Stimulated activated CD8-positive, alpha-beta memory T cell treated with anti-CD3 and anti-CD28 coated beads, Interleukin-15, amount 100 ng/mL, for 48 hours (primary cell): ENCODE measurements around the gene AGTRAP.

Experiments used
- DNase-seq, 2 donors: peaks; one replicate each; pipeline ENCODE4 v3.0.0-alpha.2; 2020; ENCODE audit warnings: low read depth in 2 of 2

Gene AGTRAP

GRCh38 chr1:11735854-11736745, at the start of gene AGTRAP:
Gene AGTRAP, plus strand, starts transcription at chr1:11736136. Its CDS starts 73 bp downstream, at chr1:11736209.
- peak; percentile 85 to 87 for DNase-seq

- no peak for DNase-seq
These were observed 47.4 kb upstream of the AGTRAP start for GRCh38 chr1:11688506-11688905.

GRCh38 chr1:11690397-11691301, 45.3 kb upstream of the AGTRAP start:
- DNase-seq: no peak

GRCh38 chr1:11691302-11691914, 44.5 kb upstream of the AGTRAP start, which contains the start of gene DRAXIN:
Gene DRAXIN, plus strand, starts transcription at chr1:11691710. Its CDS starts 14,549 bp downstream, at chr1:11706259.
- DNase-seq: no peak

GRCh38 chr1:11691928-11692711, 43.8 kb upstream of the AGTRAP start:
- DNase-seq: no peak

GRCh38 chr1:11693024-11693590, 42.8 kb upstream of the AGTRAP start:
- DNase-seq: peak; percentile 35 to 40

- DNase-seq: no peak
These were observed 42.0 kb upstream of the AGTRAP start for GRCh38 chr1:11693917-11694316.

GRCh38 chr1:11695861-11696260, 40.1 kb upstream of the AGTRAP start:
- DNase-seq: no peak

GRCh38 chr1:11697188-11697892, 38.6 kb upstream of the AGTRAP start:
- no peak for DNase-seq

GRCh38 chr1:11697893-11698210, 38.1 kb upstream of the AGTRAP start:
- no peak for DNase-seq

GRCh38 chr1:11700601-11701467, 35.1 kb upstream of the AGTRAP start:
- DNase-seq: no peak

GRCh38 chr1:11701551-11701961, 34.4 kb upstream of the AGTRAP start:
- no peak for DNase-seq

GRCh38 chr1:11701981-11702803, 33.7 kb upstream of the AGTRAP start:
- DNase-seq: no peak

GRCh38 chr1:11703357-11704193, 32.4 kb upstream of the AGTRAP start:
- no peak for DNase-seq

- no peak for DNase-seq
These were observed 31.8 kb upstream of the AGTRAP start for GRCh38 chr1:11704194-11704529.

- DNase-seq: no peak
These were observed 31.1 kb upstream of the AGTRAP start for GRCh38 chr1:11704691-11705475.

- no peak for DNase-seq
These were observed 30.3 kb upstream of the AGTRAP start for GRCh38 chr1:11705596-11705995.
